Gastroesophageal sphincter (tissue), 3 donors: ENCODE data around the gene C1QTNF2.

Experiments used
- EP300 ChIP-seq: sonication (generic); formaldehyde crosslinking; IDR thresholded peaks from one replicate; pipeline ENCODE4 v1.6.1; 2017; ENCODE audit warnings: antibody characterized with exemption, mild to moderate bottlenecking
- POLR2A ChIP-seq, 2 donors: fragments of 450-650 bp; IDR thresholded peaks; one replicate each; pipeline ENCODE4 v1.6.1; 2017; ENCODE audit warnings: antibody characterized with exemption in 2 of 2, mild to moderate bottlenecking in 2 of 2, moderate library complexity in 1 of 2
- POLR2AphosphoS5 ChIP-seq: sonication (generic); formaldehyde crosslinking; IDR thresholded peaks from one replicate; pipeline ENCODE4 v1.6.1; 2017; ENCODE audit warnings: antibody characterized with exemption
- TF ChIP-seq, protein P1 (sequence below), 4 experiments: fragments of 200-600 bp in 2 of 4; fragments of 450-650 bp in 2 of 4; sonication (generic) in 1 of 4; IDR thresholded peaks; one replicate each; pipeline ENCODE4 v1.5.1; 2017 to 2019; ENCODE audit warnings: antibody characterized with exemption in 4 of 4, mild to moderate bottlenecking in 2 of 4, moderate library complexity in 2 of 4

DNA sequence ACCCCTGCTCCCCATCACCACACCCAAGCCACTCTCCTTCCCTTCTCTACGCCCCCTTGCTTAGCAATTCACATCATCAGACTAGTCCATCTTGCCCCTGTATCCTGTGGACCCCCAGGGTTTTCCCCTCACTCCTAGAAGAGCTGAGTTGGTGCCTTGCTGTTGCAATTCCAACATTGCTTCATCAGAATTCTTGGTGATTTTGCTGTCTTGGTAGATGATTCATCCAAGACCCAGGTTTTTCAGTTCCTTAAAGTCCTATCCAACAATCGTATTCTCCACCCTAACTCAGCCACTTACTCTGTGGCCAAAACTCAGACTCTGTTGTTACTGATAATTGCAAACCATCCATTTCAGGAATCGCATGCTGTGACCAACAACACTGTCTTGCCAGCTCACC lies 36.7 kb downstream of the C1QTNF2 start:
- TF ChIP-seq, protein P1, sequence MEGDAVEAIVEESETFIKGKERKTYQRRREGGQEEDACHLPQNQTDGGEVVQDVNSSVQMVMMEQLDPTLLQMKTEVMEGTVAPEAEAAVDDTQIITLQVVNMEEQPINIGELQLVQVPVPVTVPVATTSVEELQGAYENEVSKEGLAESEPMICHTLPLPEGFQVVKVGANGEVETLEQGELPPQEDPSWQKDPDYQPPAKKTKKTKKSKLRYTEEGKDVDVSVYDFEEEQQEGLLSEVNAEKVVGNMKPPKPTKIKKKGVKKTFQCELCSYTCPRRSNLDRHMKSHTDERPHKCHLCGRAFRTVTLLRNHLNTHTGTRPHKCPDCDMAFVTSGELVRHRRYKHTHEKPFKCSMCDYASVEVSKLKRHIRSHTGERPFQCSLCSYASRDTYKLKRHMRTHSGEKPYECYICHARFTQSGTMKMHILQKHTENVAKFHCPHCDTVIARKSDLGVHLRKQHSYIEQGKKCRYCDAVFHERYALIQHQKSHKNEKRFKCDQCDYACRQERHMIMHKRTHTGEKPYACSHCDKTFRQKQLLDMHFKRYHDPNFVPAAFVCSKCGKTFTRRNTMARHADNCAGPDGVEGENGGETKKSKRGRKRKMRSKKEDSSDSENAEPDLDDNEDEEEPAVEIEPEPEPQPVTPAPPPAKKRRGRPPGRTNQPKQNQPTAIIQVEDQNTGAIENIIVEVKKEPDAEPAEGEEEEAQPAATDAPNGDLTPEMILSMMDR (IDR thresholded peaks at IDR 0.05), result no peak
- TF ChIP-seq POLR2A (IDR thresholded peaks at IDR 0.05) (no peak), EP300 (no peak), POLR2AphosphoS5 (no peak)
